NCI-H1105 treated with DMSO at 0.1 percent for 48 hours (cell line): ENCODE measurements around the gene LPAR5.
A peak's percentile ranks its signal among the peaks of the same experiment; 100 is the strongest.

Experiments used
- DNase-seq: peaks from one replicate; lab custom pipeline; 2025; lab: John Stamatoyannopoulos, UW

Gene LPAR5

GRCh38 chr12:6635856-6636531 is at the start of gene LPAR5:
Gene LPAR5, minus strand, starts transcription at chr12:6635959. Its CDS starts 14,711 bp downstream, at chr12:6621248.
- DNase-seq = no peak

- DNase-seq = peak; percentile 34
Measured at GRCh38 chr12:6684609-6685008, 48.9 kb upstream of the LPAR5 start.

GRCh38 chr12:6676962-6677361 is 41.2 kb upstream of the LPAR5 start:
- no peak for DNase-seq

GRCh38 chr12:6672143-6672542 is 36.4 kb upstream of the LPAR5 start:
- no peak for DNase-seq

GRCh38 chr12:6667559-6668210 is 31.9 kb upstream of the LPAR5 start:
- DNase-seq = peak; percentile 3

- no peak for DNase-seq
Measured at GRCh38 chr12:6666211-6666610, 30.5 kb upstream of the LPAR5 start.

GRCh38 chr12:6664902-6665301 is 29.1 kb upstream of the LPAR5 start:
- no peak for DNase-seq

GRCh38 chr12:6662906-6663742 is 27.4 kb upstream of the LPAR5 start, which contains the start of gene ING4:
Gene ING4, minus strand, starts transcription at chr12:6663119. Its CDS starts 18 bp downstream, at chr12:6663101.
- DNase-seq = peak; percentile 99

- DNase-seq = no peak
Measured at GRCh38 chr12:6662602-6662905, 26.8 kb upstream of the LPAR5 start.

- no peak for DNase-seq
Measured at GRCh38 chr12:6653987-6654386, 18.2 kb upstream of the LPAR5 start.

GRCh38 chr12:6653342-6653741 is 17.6 kb upstream of the LPAR5 start:
- DNase-seq = no peak

- no peak for DNase-seq
Measured at GRCh38 chr12:6652391-6652790, 16.6 kb upstream of the LPAR5 start.

- no peak for DNase-seq
Measured at GRCh38 chr12:6650832-6651231, 15.1 kb upstream of the LPAR5 start.

- DNase-seq = no peak
Measured at GRCh38 chr12:6647083-6647604, 11.4 kb upstream of the LPAR5 start, which contains the start of gene ACRBP. Gene ACRBP, minus strand, starts transcription at chr12:6647432. Its CDS starts 66 bp downstream, at chr12:6647366.

GRCh38 chr12:6646276-6647082 is 10.7 kb upstream of the LPAR5 start:
- no peak for DNase-seq

GRCh38 chr12:6644903-6645302 is 9.1 kb upstream of the LPAR5 start:
- DNase-seq = peak; percentile 6

GRCh38 chr12:6644257-6644596 is 8.5 kb upstream of the LPAR5 start:
- DNase-seq = no peak

GRCh38 chr12:6643569-6644256 is 8.0 kb upstream of the LPAR5 start:
- no peak for DNase-seq

GRCh38 chr12:6641131-6641530 is 5.4 kb upstream of the LPAR5 start:
- no peak for DNase-seq

GRCh38 chr12:6640497-6640896 is 4.7 kb upstream of the LPAR5 start:
- DNase-seq = no peak

- DNase-seq = no peak
Measured at GRCh38 chr12:6639151-6639801, 3.5 kb upstream of the LPAR5 start.
